Upper lobe of left lung (tissue), 4 donors: ENCODE measurements around the gene SIVA1.

Experiments
- CTCF ChIP-seq, 6 experiments: fragments of 450-650 bp in 4 of 6; fragments of 200-600 bp in 2 of 6; sonication (generic) in 2 of 6; IDR thresholded peaks; one replicate each; pipeline ENCODE4 v1.5.1; 2016 to 2019; ENCODE audit warnings: antibody characterized with exemption in 6 of 6
- POLR2A ChIP-seq, 4 donors: fragments of 450-650 bp; IDR thresholded peaks; one replicate each; pipeline ENCODE4 v1.5.1; 2016 to 2017; ENCODE audit warnings: antibody characterized with exemption in 4 of 4, mild to moderate bottlenecking in 2 of 4
- POLR2AphosphoS5 ChIP-seq, 2 donors: sonication (generic); formaldehyde crosslinking; IDR thresholded peaks; one replicate each; pipeline ENCODE4 v1.5.1; 2017; ENCODE audit warnings: antibody characterized with exemption in 2 of 2

DNA sequence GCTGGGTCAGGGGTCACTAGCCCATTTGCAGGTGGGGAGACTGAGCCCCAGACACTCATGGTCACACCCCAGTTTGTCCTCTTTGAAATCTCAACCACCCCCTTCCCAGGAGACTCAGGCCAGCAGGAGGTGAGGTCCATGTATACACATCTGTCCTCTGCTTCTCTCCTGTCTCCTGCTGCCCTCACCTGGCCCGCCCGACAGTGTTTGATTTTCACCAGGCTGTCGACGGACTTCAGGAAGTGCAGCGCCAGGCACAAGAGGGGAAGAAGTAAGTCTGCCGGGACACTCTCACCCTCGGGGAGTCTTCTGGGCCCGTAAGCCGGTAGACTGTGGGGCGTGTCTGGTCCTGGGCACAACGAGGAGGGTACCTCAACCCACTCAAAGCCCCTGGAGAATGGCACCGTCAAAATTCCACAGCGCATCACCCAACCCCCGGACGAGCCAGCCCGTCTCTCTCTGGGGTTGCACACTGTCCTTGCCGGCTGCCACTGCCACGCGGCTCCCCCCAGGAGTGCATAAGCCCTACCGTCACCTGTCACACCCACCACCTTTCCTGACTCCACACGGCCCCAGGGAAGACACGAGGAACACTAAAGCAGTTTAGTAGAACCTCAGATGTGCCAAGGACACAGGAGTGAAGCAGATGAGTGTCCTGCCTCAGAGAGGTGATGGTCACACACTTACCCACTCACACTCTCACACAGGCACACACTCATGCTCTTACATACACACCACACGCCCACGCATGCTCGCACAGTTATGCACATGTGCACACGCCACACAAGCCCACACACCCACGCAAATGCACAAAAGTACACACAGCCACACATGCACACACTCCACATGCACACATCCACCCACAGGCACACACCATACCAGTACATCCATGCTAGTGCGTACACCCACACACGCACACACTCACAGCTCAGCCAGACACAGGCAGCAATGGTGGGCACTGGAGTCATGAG is 13.1 kb upstream of the SIVA1 start:
- TF ChIP-seq POLR2A (IDR thresholded peaks at IDR 0.05) (no peak), POLR2AphosphoS5 (IDR thresholded peaks at IDR 0.05) (no peak), CTCF (IDR thresholded peaks at IDR 0.05) (no peak)
